CD14-positive monocyte (primary cell): ENCODE data around the gene XIRP2. TPM values are rescaled to one million over a fixed set of nuclear protein-coding genes. Genes with fewer than 3 reads are reported as not detected.

Experiments used
- DNase-seq, 3 donors: peaks; one replicate each; pipeline ENCODE4 v3.0.0-alpha.2; 2011 to 2022
- H2AFZ ChIP-seq: 2 replicates; pipeline ENCODE4 v1.6.0; 2012; ENCODE audit warnings: mild to moderate bottlenecking, low read depth, low read length, inconsistent platforms; ENCODE audit not compliant: insufficient read depth, poor library complexity, severe bottlenecking
- H3K27ac ChIP-seq, 2 donors: 1 replicate in 1 of 2; 2 replicates in 1 of 2; pipeline ENCODE4 v1.5.1; 2012 to 2013; ENCODE audit warnings: low read length in 2 of 2, control low read depth in 1 of 2, inconsistent platforms in 1 of 2, low read depth in 1 of 2, mild to moderate bottlenecking in 1 of 2
- H3K27me3 ChIP-seq, 2 donors: one replicate each; pipeline versions ENCODE4 v1.6.0 to v1.6.1; 2011 to 2013; ENCODE audit warnings: low read length in 2 of 2; ENCODE audit not compliant: control insufficient read depth in 2 of 2, insufficient read depth in 2 of 2
- H3K36me3 ChIP-seq, 2 donors: replicated peaks in 1 of 2; 1 replicate in 1 of 2; 2 replicates in 1 of 2; pipeline versions ENCODE4 v1.5.1 to v1.6.1; 2012 to 2013; ENCODE audit warnings: low read length in 2 of 2, control low read depth in 1 of 2, inconsistent platforms in 1 of 2, mild to moderate bottlenecking in 1 of 2; ENCODE audit not compliant: insufficient read depth in 2 of 2, control insufficient read depth in 1 of 2
- H3K4me1 ChIP-seq, 2 donors: 1 replicate in 1 of 2; 2 replicates in 1 of 2; pipeline versions ENCODE4 v1.5.1 to v1.6.1; 2012 to 2013; ENCODE audit warnings: low read length in 2 of 2, control low read depth in 1 of 2, inconsistent platforms in 1 of 2, mild to moderate bottlenecking in 1 of 2, moderate library complexity in 1 of 2; ENCODE audit not compliant: insufficient read depth in 2 of 2, control insufficient read depth in 1 of 2
- H3K4me2 ChIP-seq: replicated peaks from 2 replicates; pipeline ENCODE3; 2012; ENCODE audit warnings: low read length, moderate library complexity, mild to moderate bottlenecking; ENCODE audit not compliant: poor library complexity, severe bottlenecking; ENCODE audit errors: extremely low read depth
- H3K4me3 ChIP-seq, 3 experiments: fragments of 200-600 bp in 1 of 3; sonication (generic) in 1 of 3; replicated peaks in 1 of 3; 1 replicate in 2 of 3; 2 replicates in 1 of 3; pipeline ENCODE4 v1.5.1; 2011 to 2013; ENCODE audit warnings: low read length in 3 of 3, mild to moderate bottlenecking in 3 of 3, control low read depth in 2 of 3, low read depth in 2 of 3, inconsistent platforms in 1 of 3, moderate library complexity in 1 of 3
- H3K79me2 ChIP-seq: 2 replicates; pipeline ENCODE4 v1.6.0; 2012; ENCODE audit warnings: mild to moderate bottlenecking, control low read depth, inconsistent platforms, low read length, moderate library complexity; ENCODE audit not compliant: insufficient read depth
- H3K9ac ChIP-seq: 2 replicates; pipeline ENCODE4 v1.6.0; 2017; ENCODE audit warnings: low read length, mild to moderate bottlenecking; ENCODE audit not compliant: insufficient read depth, poor library complexity, severe bottlenecking
- H3K9me3 ChIP-seq, 2 donors: replicated peaks in 1 of 2; 1 replicate in 1 of 2; 2 replicates in 1 of 2; pipeline versions ENCODE4 v1.5.1 to v1.6.1; 2012 to 2013; ENCODE audit warnings: low read length in 2 of 2, control low read depth in 1 of 2; ENCODE audit not compliant: control insufficient read depth in 1 of 2, insufficient read depth in 1 of 2
- H4K20me1 ChIP-seq: 2 replicates; pipeline ENCODE4 v1.6.0; 2012; ENCODE audit warnings: mild to moderate bottlenecking, low read length, control low read depth, moderate library complexity; ENCODE audit not compliant: insufficient read depth
- H3K27ac Mint-ChIP-seq, 7 donors: one replicate each; pipeline ENCODE4 v1.8.0; 2020; ENCODE audit warnings: mild to moderate bottlenecking in 7 of 7, mixed read lengths in 7 of 7, moderate library complexity in 6 of 7, inconsistent platforms in 2 of 7
- H3K27me3 Mint-ChIP-seq, 3 donors: one replicate each; pipeline ENCODE4 v1.8.0; 2021 to 2022; ENCODE audit warnings: low read depth in 3 of 3, mild to moderate bottlenecking in 3 of 3, mixed read lengths in 3 of 3, moderate library complexity in 3 of 3, inconsistent platforms in 1 of 3
- H3K36me3 Mint-ChIP-seq, 2 donors: one replicate each; pipeline ENCODE4 v1.8.0; 2020; ENCODE audit warnings: mixed read lengths in 2 of 2, inconsistent platforms in 1 of 2, mild to moderate bottlenecking in 1 of 2
- H3K4me1 Mint-ChIP-seq: one replicate; pipeline ENCODE4 v1.8.0; 2020; ENCODE audit warnings: mild to moderate bottlenecking, mixed read lengths
- H3K4me3 Mint-ChIP-seq, 2 donors: one replicate each; pipeline ENCODE4 v1.8.0; 2020; ENCODE audit warnings: mild to moderate bottlenecking in 2 of 2, mixed read lengths in 2 of 2, moderate library complexity in 1 of 2
- H3K9me3 Mint-ChIP-seq, 7 donors: one replicate each; pipeline ENCODE4 v1.8.0; 2020 to 2022; ENCODE audit warnings: mixed read lengths in 7 of 7, mild to moderate bottlenecking in 6 of 7, moderate library complexity in 6 of 7, inconsistent platforms in 2 of 7
- CTCF ChIP-seq: fragments of 200-600 bp; IDR thresholded peaks from one replicate; pipeline ENCODE4 v1.8.0; 2022; ENCODE audit warnings: antibody characterized with exemption, mild to moderate bottlenecking
- WGBS: methylation state at CpG from one replicate; pipeline ENCODE4 v1.1.5; 2013; ENCODE audit warnings: missing lambda C conversion rate; ENCODE audit not compliant: insufficient coverage; 5-methylcytosine and 5-hydroxymethylcytosine counted together
- intact Hi-C, 2 donors: fragments of 100-400 bp; cut with micrococcal nuclease; formaldehyde crosslinking; loops; one replicate each; pipeline versions ENCODE4 v1.15.0 to v1.15.1; 2023
- polyA plus RNA-seq, 3 donors: library from polyadenylated mRNA; depleted of rRNA in 1 of 3; unstranded in 2 of 3; stranded (reverse) in 1 of 3; fragments of 300-500 nt in 2 of 3; fragments of >200 nt in 1 of 3; fragmentation: Illumina TruSeq in 2 of 3; gene quantifications; 1 replicate in 2 of 3; 2 replicates in 1 of 3; pipeline ENCODE4 v1.2.3, GENCODE V29; 2012 to 2021

XIRP2 gene
- polyA plus RNA-seq, 3 donors: not detected

- peaks cover 0 to 3% (median 1%) of the 10 kb centered on the region in 3 donors for H3K27me3 Mint-ChIP-seq
- no peak overlapping the region for H3K27ac Mint-ChIP-seq
- Histone ChIP-seq H3K4me1 (no peaks in the 10 kb centered on the region), H4K20me1 (no peaks in the 10 kb centered on the region), H3K27me3 (no peaks in the 10 kb centered on the region), H3K4me3 (no peak overlapping the region), H3K9me3 (peaks cover 0 to 14% of the 10 kb centered on the region in 2 donors), H3K36me3 (no peaks in the 10 kb centered on the region), H3K79me2 (no peaks in the 10 kb centered on the region), H3K9ac (no peak overlapping the region), H3K27ac (no peak overlapping the region), H3K4me2 (no peak overlapping the region), H2AFZ (no peak overlapping the region)
- H3K36me3 Mint-ChIP-seq: no peaks in the 10 kb centered on the region
- no peaks in the 10 kb centered on the region for H3K4me1 Mint-ChIP-seq
- no CpG with 5 or more reads among the region's 2 CpGs for WGBS
- TF ChIP-seq CTCF: no peak
- H3K4me3 Mint-ChIP-seq: no peak overlapping the region
- no peak for DNase-seq
- intact Hi-C loops: no loop called here
- H3K9me3 Mint-ChIP-seq: peaks cover 6 to 18% (median 10%) of the 10 kb centered on the region in 7 donors
These were observed 212.2 kb downstream of the XIRP2 start for GRCh38 chr2:167100506-167100905.

GRCh38 chr2:167103028-167103756 is 214.9 kb downstream of the XIRP2 start:
- Histone ChIP-seq H3K79me2 (no peaks in the 10 kb centered on the region), H3K4me3 (no peak overlapping the region), H3K27ac (no peak overlapping the region), H3K9ac (no peak overlapping the region), H3K4me1 (no peaks in the 10 kb centered on the region), H2AFZ (no peak overlapping the region), H3K4me2 (no peak overlapping the region), H3K27me3 (no peaks in the 10 kb centered on the region), H4K20me1 (no peaks in the 10 kb centered on the region), H3K9me3 (peaks cover 0 to 14% of the 10 kb centered on the region in 2 donors), H3K36me3 (no peaks in the 10 kb centered on the region)
- H3K9me3 Mint-ChIP-seq: peaks cover 3 to 18% (median 8%) of the 10 kb centered on the region in 7 donors
- peaks cover 0 to 3% (median 0%) of the 10 kb centered on the region in 3 donors for H3K27me3 Mint-ChIP-seq
- TF ChIP-seq CTCF: no peak
- no peak overlapping the region for H3K27ac Mint-ChIP-seq
- 100% methylated on average over 2 of the region's 5 CpGs for WGBS
- intact Hi-C loops: no loop called here
- DNase-seq: no peak
- no peaks in the 10 kb centered on the region for H3K36me3 Mint-ChIP-seq
- no peak overlapping the region for H3K4me3 Mint-ChIP-seq
- H3K4me1 Mint-ChIP-seq: no peaks in the 10 kb centered on the region
